VCaP (cell line): Measurements from ENCODE around the gene PGK2.

Source experiments
- H3K27ac ChIP-seq: fragments of 450-650 bp; 2 replicates; pipeline ENCODE4 v1.5.1; 2017
- TF ChIP-seq, protein P1 (sequence below): fragments of 450-650 bp; conservative IDR thresholded peaks from 2 replicates; pipeline ENCODE4 v1.5.1; 2017; ENCODE audit warnings: mild to moderate bottlenecking, moderate library complexity

The PGK2 gene

DNA sequence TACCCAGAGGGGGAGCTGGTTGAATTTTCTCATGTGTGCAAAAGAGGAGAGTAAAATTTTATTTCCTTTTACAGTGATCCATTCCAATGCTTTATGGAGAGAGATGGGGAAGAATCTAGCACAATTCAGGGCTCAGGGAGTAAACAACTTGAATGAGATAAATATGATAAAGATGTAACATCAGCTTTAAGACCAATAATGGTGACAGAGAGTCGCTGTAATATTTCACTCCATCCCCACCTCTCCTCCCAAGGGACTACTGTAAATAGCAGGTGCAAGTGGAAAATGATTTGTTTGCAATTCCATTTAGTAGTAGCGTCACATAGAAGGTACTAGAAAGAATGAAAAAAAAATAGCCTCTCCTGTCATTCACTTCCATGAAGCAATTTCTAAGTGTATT is 47.7 kb downstream of the PGK2 start:
- TF ChIP-seq, protein P1, sequence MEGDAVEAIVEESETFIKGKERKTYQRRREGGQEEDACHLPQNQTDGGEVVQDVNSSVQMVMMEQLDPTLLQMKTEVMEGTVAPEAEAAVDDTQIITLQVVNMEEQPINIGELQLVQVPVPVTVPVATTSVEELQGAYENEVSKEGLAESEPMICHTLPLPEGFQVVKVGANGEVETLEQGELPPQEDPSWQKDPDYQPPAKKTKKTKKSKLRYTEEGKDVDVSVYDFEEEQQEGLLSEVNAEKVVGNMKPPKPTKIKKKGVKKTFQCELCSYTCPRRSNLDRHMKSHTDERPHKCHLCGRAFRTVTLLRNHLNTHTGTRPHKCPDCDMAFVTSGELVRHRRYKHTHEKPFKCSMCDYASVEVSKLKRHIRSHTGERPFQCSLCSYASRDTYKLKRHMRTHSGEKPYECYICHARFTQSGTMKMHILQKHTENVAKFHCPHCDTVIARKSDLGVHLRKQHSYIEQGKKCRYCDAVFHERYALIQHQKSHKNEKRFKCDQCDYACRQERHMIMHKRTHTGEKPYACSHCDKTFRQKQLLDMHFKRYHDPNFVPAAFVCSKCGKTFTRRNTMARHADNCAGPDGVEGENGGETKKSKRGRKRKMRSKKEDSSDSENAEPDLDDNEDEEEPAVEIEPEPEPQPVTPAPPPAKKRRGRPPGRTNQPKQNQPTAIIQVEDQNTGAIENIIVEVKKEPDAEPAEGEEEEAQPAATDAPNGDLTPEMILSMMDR = no peak
- no peak overlapping the region; the same call in 1 of the 2 replicates for H3K27ac ChIP-seq

DNA sequence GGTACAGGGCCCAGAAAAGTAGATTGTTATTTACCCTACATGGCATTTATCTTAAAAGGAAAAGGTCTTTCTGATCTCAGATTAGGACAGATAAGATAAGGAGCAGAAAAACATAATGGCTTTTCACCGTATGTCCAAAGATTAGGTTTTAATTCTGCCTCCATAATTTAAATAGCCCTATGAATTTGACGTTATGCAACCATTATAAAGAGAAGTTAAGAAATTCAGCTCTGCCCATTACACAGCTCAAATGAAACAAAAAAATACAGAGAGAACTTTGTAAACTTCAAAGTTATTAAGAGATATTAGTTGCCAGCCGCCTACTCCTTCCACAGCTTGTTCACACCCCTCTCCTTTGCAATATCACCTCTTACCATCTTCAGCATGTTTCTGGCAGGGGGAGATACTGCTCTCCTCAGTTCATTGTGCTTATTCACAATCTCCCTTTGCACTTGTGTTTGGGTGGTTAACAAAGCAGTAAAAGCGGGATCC is 51.0 kb downstream of the PGK2 start:
- H3K27ac ChIP-seq = peak overlapping the region; percentile 59
- TF ChIP-seq, protein P1 = no peak
